Measurements from ENCODE around the gene PAX7. TPM values are rescaled to one million over a fixed set of nuclear protein-coding genes. Genes with fewer than 3 reads are reported as not detected.

Gene PAX7
- total RNA-seq, 1 donor from 2014 or later = not detected

- H3K36me3 Mint-ChIP-seq (ENCODE audit: low read depth) = no peaks in the 10 kb centered on the region
- POLR2A ChIA-PET = no interaction called here
- ATAC-seq (ENCODE audit: low read depth) (no peak), DNase-seq (no peak)
- peaks cover 81% of the 10 kb centered on the region for H3K27me3 Mint-ChIP-seq
- no peak for TF ChIP-seq CTCF (IDR thresholded peaks at IDR 0.05)
- CTCF ChIA-PET = no interaction called here
- no peaks in the 10 kb centered on the region for H3K4me1 Mint-ChIP-seq
- H3K27ac Mint-ChIP-seq = no peak overlapping the region
- intact Hi-C loops (cut with micrococcal nuclease) = no loop called here
- H3K9me3 Mint-ChIP-seq = no peaks in the 10 kb centered on the region
- no peak overlapping the region for H3K4me3 Mint-ChIP-seq
Measured at GRCh38 chr1:18636596-18637508, 6.2 kb downstream of the PAX7 start.

- ChIA-PET POLR2A (no interaction called here), CTCF (no interaction called here)
- no peak for ATAC-seq (ENCODE audit: low read depth)
- Mint-ChIP-seq H3K27me3 (peaks cover 79% of the 10 kb centered on the region), H3K4me1 (no peaks in the 10 kb centered on the region), H3K36me3 (ENCODE audit: low read depth) (no peaks in the 10 kb centered on the region), H3K4me3 (no peak overlapping the region), H3K9me3 (no peaks in the 10 kb centered on the region), H3K27ac (no peak overlapping the region)
- intact Hi-C loops (cut with micrococcal nuclease) = no loop called here
- TF ChIP-seq CTCF (IDR thresholded peaks at IDR 0.05) = no peak
- no peak for DNase-seq
Measured at GRCh38 chr1:18637511-18637960, 6.9 kb downstream of the PAX7 start.

GRCh38 chr1:18637962-18638834 is 7.6 kb downstream of the PAX7 start:
- ChIA-PET POLR2A (no interaction called here), CTCF (no interaction called here)
- no peaks in the 10 kb centered on the region for H3K9me3 Mint-ChIP-seq
- DNase-seq (no peak), ATAC-seq (ENCODE audit: low read depth) (no peak)
- no peak overlapping the region for H3K27ac Mint-ChIP-seq
- H3K27me3 Mint-ChIP-seq = peaks cover 80% of the 10 kb centered on the region
- intact Hi-C loops (cut with micrococcal nuclease) = no loop called here
- H3K4me3 Mint-ChIP-seq = no peak overlapping the region
- no peak for TF ChIP-seq CTCF (IDR thresholded peaks at IDR 0.05)
- no peaks in the 10 kb centered on the region for H3K36me3 Mint-ChIP-seq (ENCODE audit: low read depth)
- H3K4me1 Mint-ChIP-seq = peaks cover 1% of the 10 kb centered on the region

GRCh38 chr1:18638835-18639364 is 8.3 kb downstream of the PAX7 start:
- ChIA-PET CTCF (no interaction called here), POLR2A (no interaction called here)
- H3K4me3 Mint-ChIP-seq = no peak overlapping the region
- no peaks in the 10 kb centered on the region for H3K36me3 Mint-ChIP-seq (ENCODE audit: low read depth)
- H3K4me1 Mint-ChIP-seq = peaks cover 3% of the 10 kb centered on the region
- H3K27me3 Mint-ChIP-seq = peaks cover 76% of the 10 kb centered on the region
- ATAC-seq (ENCODE audit: low read depth) (no peak), DNase-seq (no peak)
- no peaks in the 10 kb centered on the region for H3K9me3 Mint-ChIP-seq
- no peak for TF ChIP-seq CTCF (IDR thresholded peaks at IDR 0.05)
- intact Hi-C loops (cut with micrococcal nuclease) = no loop called here
- no peak overlapping the region for H3K27ac Mint-ChIP-seq
